Stimulated activated CD4-positive, alpha-beta T cell treated with anti-CD3 and anti-CD28 coated beads, Interleukin-1b, Interleukin-23, amount 100 ng/mL, for 1 hour (primary cell): ENCODE results near the gene RPL3.
"Not testable (repeated sequence)": the region's sequence is repeated elsewhere in the genome, so short reads cannot be mapped to it uniquely, and the experiment has no call there.

Experiments used
- DNase-seq, 2 donors: peaks; one replicate each; pipeline ENCODE4 v3.0.0-alpha.2; 2020; ENCODE audit warnings: low read depth in 2 of 2

Gene RPL3

GRCh38 chr22:39319284-39320022, at the start of gene RPL3:
Gene RPL3 (minus strand): TSS chr22:39319623. CDS start chr22:39319597, 26 bp downstream.
- DNase-seq: peak; percentile 95 to 97

- no peak for DNase-seq
Measured at GRCh38 chr22:39369186-39369585, 49.8 kb upstream of the RPL3 start.

GRCh38 chr22:39368461-39368911, 49.1 kb upstream of the RPL3 start:
- no peak for DNase-seq

- no peak for DNase-seq
Measured at GRCh38 chr22:39367035-39367434, 47.6 kb upstream of the RPL3 start.

GRCh38 chr22:39365492-39365780, 46.0 kb upstream of the RPL3 start:
- DNase-seq: no peak

GRCh38 chr22:39364714-39365491, 45.5 kb upstream of the RPL3 start:
- no peak for DNase-seq

- DNase-seq: no peak
Measured at GRCh38 chr22:39363751-39364515, 44.5 kb upstream of the RPL3 start.

GRCh38 chr22:39362932-39363331, 43.5 kb upstream of the RPL3 start:
- no peak for DNase-seq

- no peak for DNase-seq
Measured at GRCh38 chr22:39362271-39362670, 42.8 kb upstream of the RPL3 start.

GRCh38 chr22:39361496-39361895, 42.1 kb upstream of the RPL3 start:
- no peak for DNase-seq

GRCh38 chr22:39360674-39361413, 41.4 kb upstream of the RPL3 start:
- DNase-seq: no peak

GRCh38 chr22:39360242-39360641, 40.8 kb upstream of the RPL3 start:
- no peak for DNase-seq

GRCh38 chr22:39359659-39360195, 40.3 kb upstream of the RPL3 start:
- no peak for DNase-seq

GRCh38 chr22:39358197-39358596, 38.8 kb upstream of the RPL3 start:
- DNase-seq: not testable (repeated sequence)

GRCh38 chr22:39357110-39358108, 38.0 kb upstream of the RPL3 start:
- DNase-seq: not testable (repeated sequence)

GRCh38 chr22:39356464-39356863, 37.0 kb upstream of the RPL3 start:
- no peak for DNase-seq

- not testable (repeated sequence) for DNase-seq
Measured at GRCh38 chr22:39355805-39356204, 36.4 kb upstream of the RPL3 start.

- no peak for DNase-seq
Measured at GRCh38 chr22:39355080-39355479, 35.7 kb upstream of the RPL3 start.

- DNase-seq: no peak
Measured at GRCh38 chr22:39353346-39353745, 33.9 kb upstream of the RPL3 start.

- DNase-seq: no peak
Measured at GRCh38 chr22:39352306-39352891, 33.0 kb upstream of the RPL3 start.
